HepG2 (cell line): ENCODE results near the gene SREBF1. TPM values are rescaled to one million over a fixed set of nuclear protein-coding genes. Genes with fewer than 3 reads are reported as not detected.

Experiments
- ATAC-seq: fragments of 200-7000 bp; cut with Tn5 transposase; 3 replicates; pipeline ENCODE4 v1.9.1; 2020; ENCODE audit warnings: mild to moderate bottlenecking, moderate library complexity
- BruUV-seq: library from RNA; stranded (reverse); fragments of 400-500 nt; replicated peaks from 2 replicates; lab custom pipeline; 2021; lab: Mats Ljungman, UMichigan
- CTCF ChIA-PET: fragments of 300-600 bp; formaldehyde crosslinking; extraction: SDS; loops from one replicate; lab custom pipeline; 2021; ENCODE audit warnings: low total read pairs, inconsistent platforms, low intra/inter-chr PET ratio; lab: Yijun Ruan, JAX
- POLR2A ChIA-PET: fragments of 350-600 bp; sonication (Branson Sonifier 250); formaldehyde crosslinking; loops from one replicate; lab custom pipeline; 2020; ENCODE audit warnings: antibody characterized with exemption, inconsistent platforms; lab: Yijun Ruan, JAX
- DNase-seq: peaks from one replicate; pipeline ENCODE4 v3.0.0-alpha.2; 2015; ENCODE audit warnings: low spot score
- FAIRE-seq: peaks from 3 replicates; lab custom pipeline; 2011; peaks lifted over from hg19 to GRCh38; lab: Jason Lieb, UNC
- H2AFZ ChIP-seq: one replicate; pipeline ENCODE4 v1.6.1; 2011; ENCODE audit warnings: low read length, inconsistent platforms
- H3K27ac ChIP-seq: fragments of 300-600 bp; 3 replicates; pipeline ENCODE4 v1.8.0; 2011; ENCODE audit warnings: mixed run types, mild to moderate bottlenecking, mixed read lengths, low read length, inconsistent platforms; ENCODE audit not compliant: insufficient read depth; ENCODE audit errors: extremely low read length
- H3K27me3 ChIP-seq, 2 experiments: fragments of 200-600 bp in 1 of 2; 2 replicates in 1 of 2; 3 replicates in 1 of 2; pipeline versions ENCODE4 v1.6.0 to v1.8.0; 2011; ENCODE audit warnings: low read length in 2 of 2, mild to moderate bottlenecking in 2 of 2, moderate library complexity in 2 of 2, inconsistent platforms in 1 of 2; ENCODE audit not compliant: insufficient read depth in 2 of 2, control insufficient read depth in 1 of 2
- H3K36me3 ChIP-seq, 2 experiments: fragments of 200-600 bp in 1 of 2; replicated peaks in 1 of 2; 2 replicates in 1 of 2; 3 replicates in 1 of 2; pipeline versions ENCODE4 v1.5.1 to v1.8.0; 2011; ENCODE audit warnings: low read length in 2 of 2, inconsistent platforms in 1 of 2; ENCODE audit not compliant: insufficient read depth in 2 of 2, control insufficient read depth in 1 of 2
- H3K4me1 ChIP-seq: 2 replicates; pipeline ENCODE4 v1.5.1; 2012; ENCODE audit warnings: low read length, inconsistent platforms; ENCODE audit not compliant: insufficient read depth
- H3K4me2 ChIP-seq: 2 replicates; pipeline ENCODE4 v1.6.0; 2011; ENCODE audit warnings: low read depth, low read length, inconsistent platforms
- H3K4me3 ChIP-seq, 3 experiments: fragments of 200-600 bp in 1 of 3; sonication (generic), shearing (Covaris generic) in 1 of 3; replicated peaks in 1 of 3; 2 replicates each; pipeline ENCODE4 v1.5.1; 2011 to 2016; ENCODE audit warnings: low read length in 3 of 3, inconsistent platforms in 2 of 3, low read depth in 2 of 3, mild to moderate bottlenecking in 2 of 3, control low read depth in 1 of 3, mixed read lengths in 1 of 3; ENCODE audit not compliant: insufficient read depth in 1 of 3
- H3K79me2 ChIP-seq: one replicate; pipeline ENCODE4 v1.6.1; 2011; ENCODE audit warnings: low read length, inconsistent platforms; ENCODE audit not compliant: insufficient read depth
- H3K9ac ChIP-seq: 2 replicates; pipeline ENCODE4 v1.6.0; 2011; ENCODE audit warnings: mild to moderate bottlenecking, low read depth, low read length, inconsistent platforms; ENCODE audit not compliant: insufficient read depth
- H3K9me3 ChIP-seq: 2 replicates; pipeline ENCODE4 v1.5.1; 2012; ENCODE audit warnings: mild to moderate bottlenecking, low read length
- H4K20me1 ChIP-seq: 2 replicates; pipeline ENCODE4 v1.6.0; 2011; ENCODE audit warnings: inconsistent platforms, mild to moderate bottlenecking, low read length, moderate library complexity; ENCODE audit not compliant: insufficient read depth
- HNF4A ChIP-seq: sonication (generic); formaldehyde crosslinking; IDR thresholded peaks from 2 replicates; pipeline ENCODE4 v1.4.0; 2020; ENCODE audit warnings: missing genetic modification reagents
- MIER3 ChIP-seq: IDR thresholded peaks from 2 replicates; pipeline ENCODE4 v1.6.1; 2016; ENCODE audit warnings: missing compliant biosample characterization, borderline replicate concordance
- REL ChIP-seq: sonication (generic); formaldehyde crosslinking; conservative IDR thresholded peaks from 2 replicates; pipeline ENCODE4 v1.8.0; 2022; ENCODE audit warnings: mild to moderate bottlenecking, missing genetic modification reagents, moderate library complexity
- SOX6 ChIP-seq, 2 experiments: fragments of 450-650 bp in 1 of 2; sonication (generic) in 1 of 2; formaldehyde crosslinking in 1 of 2; IDR thresholded peaks; 2 replicates each; pipeline versions ENCODE4 v1.4.0 to v1.6.1; 2017 to 2020; ENCODE audit warnings: antibody characterized with exemption in 1 of 2, mild to moderate bottlenecking in 1 of 2, missing genetic modification reagents in 1 of 2
- TCF7 ChIP-seq: sonication (generic); IDR thresholded peaks from 2 replicates; pipeline ENCODE4 v1.6.1; 2016; ENCODE audit warnings: antibody characterized with exemption, low read depth
- ZFY ChIP-seq: sonication (generic); formaldehyde crosslinking; IDR thresholded peaks from 2 replicates; pipeline ENCODE4 v1.4.0; 2020; ENCODE audit warnings: missing genetic modification reagents
- ZNF317 ChIP-seq: sonication (generic); formaldehyde crosslinking; IDR thresholded peaks from 2 replicates; pipeline ENCODE4 v1.5.0; 2020; ENCODE audit warnings: mild to moderate bottlenecking, missing genetic modification reagents
- ZNF441 ChIP-seq: sonication (generic); formaldehyde crosslinking; IDR thresholded peaks from 2 replicates; pipeline ENCODE4 v1.7.0; 2021; ENCODE audit warnings: missing genetic modification reagents, borderline replicate concordance
- ZNF891 ChIP-seq: sonication (generic); formaldehyde crosslinking; IDR thresholded peaks from 2 replicates; pipeline ENCODE4 v1.5.0; 2020; ENCODE audit warnings: mild to moderate bottlenecking, missing genetic modification reagents
- ZSCAN25 ChIP-seq: sonication (generic); formaldehyde crosslinking; IDR thresholded peaks from 2 replicates; pipeline ENCODE4 v1.8.0; 2022; ENCODE audit warnings: mild to moderate bottlenecking, missing genetic modification reagents
- WGBS: methylation state at CpG from one replicate; pipeline ENCODE4 v1.1.6; 2017; ENCODE audit warnings: low lambda C conversion rate; 5-methylcytosine and 5-hydroxymethylcytosine counted together
- in situ Hi-C: cut with HindIII; loops from 2 replicates; pipeline ENCODE4 v1.10.0; 2017; ENCODE audit warnings: low pct_unique_long_range_greater_than_20kb; ENCODE audit not compliant: extremely low pct_ligation_motif_present
- intact Hi-C: fragments of 100-400 bp; cut with micrococcal nuclease; formaldehyde crosslinking; loops from one replicate; pipeline ENCODE4 v1.10.0; 2022; ENCODE audit not compliant: unreplicated experiment
- polyA plus RNA-seq, 8 experiments: library from polyadenylated mRNA; depleted of rRNA in 3 of 8; stranded (reverse) in 7 of 8; unstranded in 1 of 8; fragments of >200 nt; fragmentation: Illumina TruSeq in 4 of 8; extraction: Trizol in 4 of 8; gene quantifications; 2 replicates each; pipeline versions ENCODE4 v1.2.1 to v1.2.3, GENCODE V29; 2011 to 2016; ENCODE audit warnings: low read depth in 4 of 8, missing spikeins in 1 of 8, mixed read lengths in 1 of 8; ENCODE audit not compliant: insufficient read depth in 1 of 8
- total RNA-seq, 5 experiments: library from RNA; depleted of rRNA; stranded (reverse); fragments of >200 nt; fragmentation: Illumina TruSeq; extraction: Trizol; gene quantifications; 2 replicates each; pipeline ENCODE4 v1.2.3, GENCODE V29; 2016; ENCODE audit warnings: low read depth in 1 of 5
- TF ChIP-seq, protein P1 (sequence below): sonication (generic); formaldehyde crosslinking; IDR thresholded peaks from 2 replicates; pipeline ENCODE4 v1.4.0; 2020; ENCODE audit warnings: missing genetic modification reagents
- TF ChIP-seq, protein P2 (sequence below): sonication (generic); formaldehyde crosslinking; conservative IDR thresholded peaks from 2 replicates; pipeline ENCODE4 v1.5.0; 2020; ENCODE audit warnings: missing genetic modification reagents
- TF ChIP-seq, protein P3 (sequence below): sonication (generic); formaldehyde crosslinking; IDR thresholded peaks from 2 replicates; pipeline ENCODE4 v1.4.0; 2020; ENCODE audit warnings: mild to moderate bottlenecking, low read depth, missing genetic modification reagents
- TF ChIP-seq, protein P4 (sequence below): sonication (generic); formaldehyde crosslinking; IDR thresholded peaks from 2 replicates; pipeline ENCODE4 v1.4.0; 2020; ENCODE audit warnings: mild to moderate bottlenecking, missing genetic modification reagents

The SREBF1 gene
- total and polyA plus RNA-seq, 2 of the 13 experiments (the other 11 are each of a cell fraction or from before 2014, with no cell fraction given): 34.3 to 38.0 TPM

DNA sequence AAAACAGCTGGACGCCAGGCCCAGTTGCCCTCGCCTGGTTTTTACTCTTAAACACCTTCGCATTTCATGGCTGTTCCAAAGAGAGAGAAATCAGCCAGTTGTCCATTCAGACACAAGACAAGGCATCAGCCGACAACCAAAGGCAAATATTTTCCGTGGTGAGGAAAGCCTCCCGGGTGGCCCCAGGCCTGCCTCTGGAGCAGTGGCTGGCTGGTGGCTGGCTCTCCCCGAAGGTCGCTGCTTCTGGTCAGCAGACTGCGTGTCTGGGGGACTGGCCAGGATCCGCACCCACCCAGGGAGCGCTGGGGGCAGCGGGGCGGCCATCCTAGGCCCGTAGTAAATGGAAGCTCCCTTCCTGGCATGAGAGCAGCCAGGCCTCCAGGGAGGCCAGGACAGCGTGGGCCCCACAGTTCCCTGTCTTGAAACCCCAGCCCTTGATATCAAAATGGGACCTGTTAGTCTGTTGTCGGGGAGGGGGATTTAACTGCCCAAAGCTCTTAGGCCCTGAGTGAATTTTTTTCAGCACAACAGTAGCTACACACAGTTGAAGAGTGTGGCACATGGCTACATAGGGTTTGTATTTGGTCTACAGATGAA lies 57.7 kb downstream of the SREBF1 start:
- in situ Hi-C loops (no loop called here), intact Hi-C loops (no loop called here)
- WGBS: 41% methylated on average over 10 of the region's 16 CpGs
- Histone ChIP-seq H3K27ac (peak overlapping the region; percentile 26), H2AFZ (no peak overlapping the region), H3K4me1 (peaks cover 51% of the 10 kb centered on the region), H3K79me2 (peaks cover 3% of the 10 kb centered on the region), H3K4me3 (no peak overlapping the region; a peak in 1 of 6 replicates), H3K4me2 (peak overlapping the region; percentile 8), H3K36me3 (peaks cover 0 to 2% of the 10 kb centered on the region in 2 experiments; a peak in 1 of 5 replicates), H3K27me3 (no peaks in the 10 kb centered on the region), H4K20me1 (peaks cover 25% of the 10 kb centered on the region), H3K9me3 (no peaks in the 10 kb centered on the region), H3K9ac (0 out of 2 replicates have a peak overlapping the region, but pooled peaks have one; percentile 1)
- DNase-seq: peak; percentile 62
- FAIRE-seq: no peak
- peak; percentile 48 for ATAC-seq
- no TSS peak for BruUV-seq
- POLR2A ChIA-PET: no interaction called here
- CTCF ChIA-PET: no interaction called here
- TF ChIP-seq ZNF317 (CRISPR knock-in tag): peak; percentile 45; the same call in 1 of the 2 replicates
- no peak for TF ChIP-seq REL (CRISPR knock-in tag)
- peak; percentile 19; the same call in 1 of the 2 replicates for TF ChIP-seq HNF4A (CRISPR knock-in tag)
- TF ChIP-seq, protein P1, sequence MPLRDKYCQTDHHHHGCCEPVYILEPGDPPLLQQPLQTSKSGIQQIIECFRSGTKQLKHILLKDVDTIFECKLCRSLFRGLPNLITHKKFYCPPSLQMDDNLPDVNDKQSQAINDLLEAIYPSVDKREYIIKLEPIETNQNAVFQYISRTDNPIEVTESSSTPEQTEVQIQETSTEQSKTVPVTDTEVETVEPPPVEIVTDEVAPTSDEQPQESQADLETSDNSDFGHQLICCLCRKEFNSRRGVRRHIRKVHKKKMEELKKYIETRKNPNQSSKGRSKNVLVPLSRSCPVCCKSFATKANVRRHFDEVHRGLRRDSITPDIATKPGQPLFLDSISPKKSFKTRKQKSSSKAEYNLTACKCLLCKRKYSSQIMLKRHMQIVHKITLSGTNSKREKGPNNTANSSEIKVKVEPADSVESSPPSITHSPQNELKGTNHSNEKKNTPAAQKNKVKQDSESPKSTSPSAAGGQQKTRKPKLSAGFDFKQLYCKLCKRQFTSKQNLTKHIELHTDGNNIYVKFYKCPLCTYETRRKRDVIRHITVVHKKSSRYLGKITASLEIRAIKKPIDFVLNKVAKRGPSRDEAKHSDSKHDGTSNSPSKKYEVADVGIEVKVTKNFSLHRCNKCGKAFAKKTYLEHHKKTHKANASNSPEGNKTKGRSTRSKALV: peak; percentile 57; the same call in 1 of the 2 replicates
- TF ChIP-seq, protein P2, sequence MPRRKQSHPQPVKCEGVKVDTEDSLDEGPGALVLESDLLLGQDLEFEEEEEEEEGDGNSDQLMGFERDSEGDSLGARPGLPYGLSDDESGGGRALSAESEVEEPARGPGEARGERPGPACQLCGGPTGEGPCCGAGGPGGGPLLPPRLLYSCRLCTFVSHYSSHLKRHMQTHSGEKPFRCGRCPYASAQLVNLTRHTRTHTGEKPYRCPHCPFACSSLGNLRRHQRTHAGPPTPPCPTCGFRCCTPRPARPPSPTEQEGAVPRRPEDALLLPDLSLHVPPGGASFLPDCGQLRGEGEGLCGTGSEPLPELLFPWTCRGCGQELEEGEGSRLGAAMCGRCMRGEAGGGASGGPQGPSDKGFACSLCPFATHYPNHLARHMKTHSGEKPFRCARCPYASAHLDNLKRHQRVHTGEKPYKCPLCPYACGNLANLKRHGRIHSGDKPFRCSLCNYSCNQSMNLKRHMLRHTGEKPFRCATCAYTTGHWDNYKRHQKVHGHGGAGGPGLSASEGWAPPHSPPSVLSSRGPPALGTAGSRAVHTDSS (CRISPR knock-in tag): 0 out of 2 replicates have a peak, but pooled peaks have one; percentile 32
- peak; percentile 98 for TF ChIP-seq ZNF441 (CRISPR knock-in tag)
- TF ChIP-seq, protein P3, sequence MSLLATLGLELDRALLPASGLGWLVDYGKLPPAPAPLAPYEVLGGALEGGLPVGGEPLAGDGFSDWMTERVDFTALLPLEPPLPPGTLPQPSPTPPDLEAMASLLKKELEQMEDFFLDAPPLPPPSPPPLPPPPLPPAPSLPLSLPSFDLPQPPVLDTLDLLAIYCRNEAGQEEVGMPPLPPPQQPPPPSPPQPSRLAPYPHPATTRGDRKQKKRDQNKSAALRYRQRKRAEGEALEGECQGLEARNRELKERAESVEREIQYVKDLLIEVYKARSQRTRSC (CRISPR knock-in tag): no peak
- no peak for TF ChIP-seq SOX6 (IDR thresholded peaks at IDR 0.05)
- TF ChIP-seq SOX6 (CRISPR knock-in tag; IDR thresholded peaks at IDR 0.05): 0 out of 2 replicates have a peak, but pooled peaks have one; percentile 14
- no peak for TF ChIP-seq ZSCAN25 (CRISPR knock-in tag)
- TF ChIP-seq MIER3 (CRISPR knock-in tag): no peak
- peak; percentile 25; the same call in 1 of the 2 replicates for TF ChIP-seq ZFY (CRISPR knock-in tag)
- TF ChIP-seq TCF7: no peak
- TF ChIP-seq ZNF891 (CRISPR knock-in tag): 0 out of 2 replicates have a peak, but pooled peaks have one; percentile 51
- TF ChIP-seq, protein P4, sequence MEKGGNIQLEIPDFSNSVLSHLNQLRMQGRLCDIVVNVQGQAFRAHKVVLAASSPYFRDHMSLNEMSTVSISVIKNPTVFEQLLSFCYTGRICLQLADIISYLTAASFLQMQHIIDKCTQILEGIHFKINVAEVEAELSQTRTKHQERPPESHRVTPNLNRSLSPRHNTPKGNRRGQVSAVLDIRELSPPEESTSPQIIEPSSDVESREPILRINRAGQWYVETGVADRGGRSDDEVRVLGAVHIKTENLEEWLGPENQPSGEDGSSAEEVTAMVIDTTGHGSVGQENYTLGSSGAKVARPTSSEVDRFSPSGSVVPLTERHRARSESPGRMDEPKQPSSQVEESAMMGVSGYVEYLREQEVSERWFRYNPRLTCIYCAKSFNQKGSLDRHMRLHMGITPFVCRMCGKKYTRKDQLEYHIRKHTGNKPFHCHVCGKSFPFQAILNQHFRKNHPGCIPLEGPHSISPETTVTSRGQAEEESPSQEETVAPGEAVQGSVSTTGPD (CRISPR knock-in tag): peak; percentile 70
